SIG-M5 (cell line): ENCODE data around the gene TBC1D22B.

Experiments used
- DNase-seq: peaks from one replicate; lab custom pipeline; 2025; lab: John Stamatoyannopoulos, UW

TBC1D22B gene

DNA sequence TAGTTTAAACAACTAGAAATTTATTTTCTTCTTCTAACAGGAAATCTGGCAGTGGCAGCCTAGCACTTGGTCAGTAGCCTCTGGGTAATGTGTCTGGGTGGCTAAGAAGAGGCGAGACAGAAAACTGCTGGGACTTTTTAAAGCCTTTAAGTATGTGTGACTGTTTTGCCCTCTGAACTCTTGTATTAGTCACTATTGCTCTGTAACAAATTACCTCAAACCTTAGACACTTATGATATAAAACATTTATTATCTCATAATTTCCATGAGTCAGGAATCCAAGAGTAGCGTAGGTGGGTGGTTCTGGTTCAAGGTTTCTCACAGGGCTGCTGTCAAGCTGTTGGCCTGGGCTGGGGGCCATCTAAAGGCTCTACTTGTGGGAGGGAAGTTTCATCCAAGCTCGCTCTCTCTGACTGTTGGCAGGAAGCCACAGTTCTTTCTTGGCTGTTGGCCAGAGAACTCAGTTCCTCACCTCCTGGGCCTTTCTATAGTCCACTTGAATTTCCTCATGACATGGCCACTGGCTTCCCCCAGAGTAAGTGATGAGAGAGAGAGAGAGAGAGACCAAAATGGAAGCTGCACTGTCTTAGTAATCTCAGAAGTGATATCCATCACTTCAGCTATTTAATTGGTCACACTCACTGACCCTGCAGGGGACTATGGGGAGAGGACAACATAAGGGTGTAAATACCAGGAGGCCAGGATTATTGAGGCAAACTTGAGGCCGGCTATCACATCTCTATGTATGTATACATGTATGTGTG lies 17.4 kb upstream of the TBC1D22B start:
- DNase-seq, result no peak

DNA sequence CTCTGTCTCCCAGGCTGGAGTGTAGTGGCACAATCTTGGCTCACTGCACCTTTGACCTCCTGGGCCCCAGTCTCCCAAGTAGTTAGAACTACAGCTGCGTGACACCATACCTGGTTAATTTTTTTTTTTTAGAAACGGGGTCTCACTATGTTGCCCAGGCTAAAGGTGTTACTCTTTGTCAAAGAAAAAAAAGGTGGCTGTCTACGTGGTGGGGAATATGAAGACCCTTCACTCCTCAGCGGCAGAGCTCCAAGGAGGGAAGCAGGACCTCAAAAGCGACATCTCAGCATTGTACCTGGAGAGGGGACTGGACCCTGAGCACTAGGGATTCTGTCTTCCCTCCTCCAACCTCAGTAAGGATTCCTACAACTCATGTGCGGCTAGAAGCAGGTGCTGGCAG lies 16.4 kb upstream of the TBC1D22B start:
- DNase-seq, result no peak

DNA sequence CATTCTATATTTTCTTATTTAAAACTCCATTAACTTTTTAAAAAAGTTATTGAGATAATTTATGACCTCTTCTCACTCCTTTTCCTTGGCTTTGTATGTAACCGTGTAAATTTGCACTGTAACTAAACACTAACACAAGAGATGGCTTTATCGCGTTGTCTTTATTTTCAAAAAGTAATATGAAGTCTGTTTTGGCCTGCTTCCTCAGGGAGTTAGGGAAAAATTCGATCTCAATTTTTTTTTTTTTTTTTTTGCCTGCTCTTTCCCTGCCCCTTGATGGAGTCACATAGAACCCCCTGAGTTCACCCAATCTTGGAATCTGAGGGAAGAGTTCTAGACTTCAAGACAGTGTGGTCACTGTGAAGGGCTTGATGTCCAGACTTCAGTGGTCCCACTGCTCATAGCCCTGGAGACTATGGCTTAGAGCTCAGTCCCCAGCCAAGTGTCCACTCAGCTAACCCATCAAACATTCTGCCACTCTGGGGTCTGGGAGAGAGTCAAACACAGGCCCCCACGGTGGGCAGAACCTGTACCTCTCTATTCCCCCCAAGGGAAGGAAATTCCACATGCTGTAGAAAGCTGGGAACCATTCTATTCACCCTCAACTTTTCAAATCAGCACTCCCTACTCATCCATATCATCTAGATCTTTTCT lies 15.7 kb upstream of the TBC1D22B start:
- no peak for DNase-seq

DNA sequence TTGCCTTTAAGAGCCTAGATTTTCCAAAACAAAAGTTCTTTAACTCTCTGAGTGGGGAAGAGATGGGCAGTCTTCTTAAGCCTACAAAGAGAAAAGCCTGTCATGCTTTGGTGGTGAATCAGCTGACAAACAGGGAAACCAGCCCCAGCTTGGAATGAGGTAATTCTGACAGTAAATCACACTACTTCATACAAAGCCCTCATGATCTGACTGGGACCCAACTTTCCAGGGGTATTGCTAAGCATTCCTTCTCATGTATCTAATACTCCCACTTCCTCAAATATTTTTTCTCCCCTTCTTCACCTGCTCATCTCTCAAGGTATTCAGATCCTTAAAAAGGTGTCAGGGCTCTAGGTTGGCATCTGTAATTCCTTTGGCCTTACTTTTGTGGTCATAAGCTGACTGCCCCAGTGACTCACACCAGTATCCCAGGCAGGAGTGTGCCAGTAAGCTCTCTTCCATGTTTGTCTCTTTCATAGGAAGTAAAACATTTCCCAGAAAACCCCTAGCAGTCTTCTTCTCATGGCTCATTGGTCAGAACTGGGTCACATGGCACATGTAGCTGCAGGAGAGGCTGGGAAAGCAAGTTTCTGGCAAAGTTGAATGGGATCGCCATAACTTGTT lies 15.0 kb upstream of the TBC1D22B start:
- DNase-seq, result no peak

DNA sequence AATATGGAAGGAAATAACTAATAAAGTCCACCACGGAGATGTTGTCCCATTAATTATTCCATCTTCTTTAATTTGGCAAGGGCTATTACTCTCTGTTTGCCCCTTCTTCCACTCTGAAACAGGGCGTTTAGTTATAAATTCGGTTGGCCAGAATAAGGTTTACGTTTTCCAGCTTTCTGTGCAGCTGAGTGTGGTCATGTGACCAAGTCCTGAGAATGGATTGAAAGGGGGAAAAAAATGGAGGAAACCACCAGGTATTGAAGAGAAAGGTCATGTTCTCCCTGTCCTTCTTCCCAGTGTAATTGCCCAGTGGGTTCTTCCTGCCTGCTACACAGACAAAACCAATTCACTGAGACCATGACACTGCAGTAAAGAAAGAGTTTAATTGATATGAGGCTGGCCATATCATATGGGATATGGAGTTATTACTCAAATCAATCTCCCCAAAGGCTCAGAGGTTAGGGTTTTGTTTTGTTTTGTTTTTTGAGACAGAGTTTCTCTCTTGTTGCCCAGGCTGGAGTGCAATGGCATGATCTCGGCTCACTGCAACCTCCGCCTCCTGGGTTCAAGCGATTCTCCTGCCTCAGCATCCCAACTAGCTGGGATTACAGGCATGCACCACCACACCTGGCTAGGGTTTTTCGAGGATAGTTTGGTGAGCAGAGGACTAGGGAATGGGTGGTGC lies 14.3 kb upstream of the TBC1D22B start:
- no peak for DNase-seq

DNA sequence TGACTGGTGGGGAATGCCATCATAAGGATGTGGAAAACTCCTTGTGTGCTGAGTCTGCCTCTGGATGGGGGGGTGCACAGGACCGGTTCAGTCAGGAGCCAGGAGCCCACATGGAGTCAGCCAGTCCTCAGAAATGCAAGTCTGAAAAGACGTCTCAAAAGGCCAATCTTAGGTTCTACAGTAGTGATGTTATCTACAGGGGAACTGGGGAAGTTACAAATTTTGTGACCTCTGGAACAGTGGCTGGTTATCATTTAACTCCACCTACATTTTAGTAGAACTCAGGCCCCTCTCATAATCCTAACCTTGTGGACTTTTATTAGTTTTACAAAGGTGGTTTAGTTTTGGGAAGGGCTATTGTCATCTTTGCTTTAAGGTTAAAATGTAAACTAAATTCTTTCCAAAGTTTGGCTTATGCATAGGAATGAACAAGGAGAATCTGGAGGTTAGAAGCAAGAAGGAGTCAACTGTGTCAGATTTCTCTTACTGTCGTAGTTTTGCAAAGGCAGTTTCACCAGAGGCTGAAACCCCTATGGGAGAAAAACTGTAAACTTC lies 13.7 kb upstream of the TBC1D22B start:
- no peak for DNase-seq

DNA sequence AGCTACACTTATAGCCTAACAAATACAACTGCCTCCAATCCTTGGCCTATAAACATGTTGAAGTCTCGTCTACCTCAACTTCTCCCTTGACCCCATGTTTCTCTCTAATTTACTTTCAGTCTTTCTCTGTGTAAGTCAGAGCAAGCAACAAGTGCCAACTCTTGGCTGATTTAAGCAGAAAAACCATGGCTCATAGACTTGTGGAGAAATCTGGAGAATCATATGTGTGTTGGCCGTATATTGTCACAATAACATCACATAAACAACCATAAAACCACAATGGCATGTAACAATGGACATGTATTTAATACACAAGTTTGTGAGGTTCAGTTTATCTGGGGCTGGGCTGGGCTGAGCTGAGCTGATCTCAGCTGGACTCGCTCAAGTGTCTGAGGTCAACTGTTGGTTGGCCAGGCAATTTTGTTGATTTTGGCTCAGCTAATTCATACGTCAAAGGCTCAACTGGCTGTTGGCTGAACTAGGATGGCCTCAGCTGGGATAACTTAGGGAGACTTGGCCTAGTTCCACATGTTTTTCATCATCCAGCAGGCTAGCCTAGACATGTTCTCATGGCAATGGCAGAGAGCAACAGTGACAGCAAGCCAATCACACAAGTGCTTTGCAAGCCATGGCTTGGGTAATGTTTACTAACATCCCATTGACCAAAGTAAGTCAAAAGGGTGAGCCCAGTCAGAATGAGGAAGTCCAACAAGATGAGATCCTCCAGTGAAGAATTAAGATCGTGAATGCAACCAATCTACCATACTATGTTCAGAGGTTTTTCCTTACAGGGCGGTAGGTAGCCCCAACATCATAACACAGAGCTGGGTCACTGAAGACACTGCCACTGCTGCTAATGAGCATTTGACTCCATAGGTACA lies 12.9 kb upstream of the TBC1D22B start:
- no peak for DNase-seq

DNA sequence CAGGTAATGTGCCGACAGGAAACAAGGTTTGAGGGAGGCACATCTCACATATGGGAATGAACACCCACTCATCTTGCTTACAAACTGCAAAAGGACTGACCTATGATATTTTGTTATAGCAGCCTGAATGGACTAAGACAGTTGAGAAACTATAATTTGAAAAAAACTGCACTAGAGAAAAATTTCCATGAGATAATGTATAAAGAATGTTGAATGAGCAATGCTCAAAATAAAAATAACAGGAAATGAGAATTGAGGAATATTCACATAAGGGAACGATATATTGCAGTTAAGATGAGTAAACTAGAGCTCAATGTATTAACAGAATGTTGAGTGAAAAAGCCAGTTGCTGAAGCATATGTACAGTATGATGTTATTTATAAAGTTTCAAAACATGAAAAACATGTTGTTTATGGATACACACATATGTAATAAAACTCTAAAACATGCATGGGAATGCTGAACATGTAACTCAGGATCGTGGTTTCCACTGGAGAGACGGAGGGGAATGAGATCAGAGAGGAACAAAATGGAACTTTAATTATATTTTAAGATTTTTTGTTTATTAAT lies 6.3 kb upstream of the TBC1D22B start:
- no peak for DNase-seq

DNA sequence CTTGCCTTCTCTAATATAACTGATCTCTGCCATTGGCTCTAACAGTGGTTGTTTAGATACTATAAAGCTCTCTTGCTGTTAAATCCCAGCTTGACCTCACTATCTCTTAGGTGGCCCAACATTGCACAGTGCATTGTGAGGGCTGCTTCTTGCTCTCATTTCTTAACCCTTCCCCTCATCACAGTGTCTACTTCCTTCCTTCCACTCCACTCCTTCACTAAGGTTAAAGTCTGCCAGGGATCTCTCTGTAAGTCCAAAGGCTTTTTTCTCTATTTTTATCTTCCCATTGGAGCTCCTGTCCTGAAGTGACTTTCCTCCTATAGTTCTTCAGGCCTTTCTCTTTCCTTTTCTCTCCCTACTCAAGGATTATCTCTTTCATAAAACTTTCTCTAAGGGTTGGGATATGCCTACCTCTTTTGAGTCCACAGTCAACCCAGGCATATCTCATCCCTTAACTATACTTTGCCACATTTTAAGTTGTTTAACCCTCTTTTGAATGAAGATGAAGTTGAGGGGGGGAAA lies 4.0 kb upstream of the TBC1D22B start:
- no peak for DNase-seq

DNA sequence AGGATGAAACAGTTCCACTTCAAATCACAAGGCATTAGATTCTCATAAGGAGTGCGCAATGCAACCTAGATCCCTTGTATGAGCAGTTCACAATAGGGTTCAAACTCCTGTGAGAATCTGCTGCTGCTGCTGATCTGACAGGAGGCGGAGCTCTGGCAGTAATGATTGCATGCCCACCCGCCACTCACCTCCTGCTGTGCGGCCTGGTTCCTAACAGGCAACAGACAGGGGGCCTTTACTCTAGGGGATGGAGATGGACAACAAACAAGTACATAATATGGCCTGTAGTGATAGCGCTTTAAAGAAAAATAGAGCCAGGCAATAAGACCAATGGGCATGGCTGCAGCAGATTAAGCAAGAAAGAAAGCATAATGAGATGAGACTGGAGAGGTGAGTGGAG lies 2.7 kb upstream of the TBC1D22B start:
- no peak for DNase-seq

DNA sequence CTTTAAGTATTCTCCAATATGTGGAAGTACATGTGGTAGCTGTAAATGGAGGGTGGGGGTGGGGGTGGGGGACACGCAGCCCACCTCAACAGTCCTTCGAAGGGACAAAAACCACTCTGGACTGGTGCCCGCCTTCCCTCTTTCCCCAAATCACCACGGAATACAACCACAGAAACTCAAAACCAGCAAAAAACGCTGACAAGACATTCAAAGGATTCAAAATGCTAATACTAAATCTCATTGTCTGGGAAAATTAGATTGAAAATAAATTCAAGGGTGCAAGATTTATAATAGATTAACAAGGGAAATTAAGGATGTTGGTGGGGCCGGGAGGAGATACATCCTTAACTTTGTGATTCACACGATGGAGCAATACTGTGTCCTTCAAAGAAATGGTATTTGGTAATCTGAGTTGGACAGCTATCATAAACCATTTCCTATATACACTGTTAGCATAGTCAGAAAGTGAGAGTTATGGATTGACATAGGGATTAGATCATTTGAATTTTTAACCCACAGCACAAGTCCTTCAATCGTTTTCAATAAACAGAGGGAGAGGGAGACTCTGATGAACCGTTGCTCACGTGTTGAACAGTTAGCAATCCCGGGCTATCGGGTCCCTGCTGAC lies 766 bp upstream of the TBC1D22B start:
- DNase-seq, result no peak

DNA sequence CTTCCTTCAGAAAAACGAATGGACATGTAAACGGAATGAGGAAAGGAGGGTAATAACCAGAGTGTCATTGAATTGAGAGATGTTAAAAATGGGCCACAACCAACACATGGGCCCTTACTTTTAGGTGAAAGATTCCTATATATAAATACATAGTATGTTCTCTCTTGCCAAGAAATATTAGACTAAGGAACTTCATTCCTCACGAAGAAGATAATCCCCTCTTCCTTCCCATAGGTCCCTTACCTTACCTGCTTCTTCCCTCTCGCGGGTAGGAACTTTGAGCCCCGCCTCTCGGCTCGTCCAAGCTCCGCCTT lies 295 bp upstream of the TBC1D22B start:
- no peak for DNase-seq

DNA sequence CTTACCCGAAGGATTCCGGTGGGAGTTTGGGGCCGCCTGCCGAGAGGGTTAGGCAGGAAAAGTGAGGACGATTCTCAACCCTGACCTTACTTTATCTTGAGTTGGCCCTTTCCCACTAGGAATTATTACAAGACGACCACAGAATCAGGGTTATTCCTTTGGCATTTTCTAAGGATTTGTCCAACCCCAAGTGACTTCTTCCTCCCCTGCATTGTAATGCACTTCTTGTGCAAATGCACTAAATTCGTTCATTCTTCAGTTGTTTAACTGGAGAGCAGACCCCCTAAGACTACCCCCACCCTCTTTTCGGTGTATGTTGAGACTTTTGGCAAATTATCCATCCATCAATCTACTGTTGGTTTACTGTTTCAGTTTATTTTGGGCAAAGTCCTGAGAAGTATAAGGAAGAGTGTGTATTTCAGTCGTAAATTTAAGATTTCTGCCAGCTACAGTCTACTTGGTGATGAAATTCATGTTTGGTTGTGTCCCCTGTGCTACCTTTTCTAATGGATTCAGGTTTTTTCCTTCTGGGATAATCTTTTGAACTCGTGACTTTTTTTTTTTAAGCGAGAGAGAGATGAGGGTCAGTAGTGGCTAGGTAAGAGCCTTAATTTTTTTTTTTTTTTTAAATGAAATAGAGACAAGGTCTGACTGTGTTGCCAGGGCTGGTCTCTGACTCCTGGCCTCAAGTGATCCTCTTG lies 983 bp downstream of the TBC1D22B start:
- DNase-seq, result no peak

DNA sequence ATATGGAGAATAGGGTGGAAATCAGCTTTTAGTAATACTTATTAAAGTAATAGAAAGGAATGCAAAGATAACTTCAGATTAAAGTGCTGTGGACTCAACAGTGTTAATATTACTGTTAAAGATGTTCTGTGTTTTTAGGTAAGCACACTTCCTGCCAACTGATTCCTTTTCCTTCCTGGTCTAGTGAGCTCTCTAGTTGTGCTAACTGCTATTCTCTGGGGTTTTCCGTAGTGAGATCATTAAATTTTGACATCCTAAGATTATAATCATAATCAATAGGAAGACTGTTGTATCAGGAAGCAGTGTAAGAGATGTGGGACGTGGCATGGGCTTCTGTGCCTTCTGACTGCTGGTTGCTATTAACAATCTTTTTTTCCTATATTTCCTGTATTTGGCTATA lies 1.6 kb downstream of the TBC1D22B start:
- no peak for DNase-seq

DNA sequence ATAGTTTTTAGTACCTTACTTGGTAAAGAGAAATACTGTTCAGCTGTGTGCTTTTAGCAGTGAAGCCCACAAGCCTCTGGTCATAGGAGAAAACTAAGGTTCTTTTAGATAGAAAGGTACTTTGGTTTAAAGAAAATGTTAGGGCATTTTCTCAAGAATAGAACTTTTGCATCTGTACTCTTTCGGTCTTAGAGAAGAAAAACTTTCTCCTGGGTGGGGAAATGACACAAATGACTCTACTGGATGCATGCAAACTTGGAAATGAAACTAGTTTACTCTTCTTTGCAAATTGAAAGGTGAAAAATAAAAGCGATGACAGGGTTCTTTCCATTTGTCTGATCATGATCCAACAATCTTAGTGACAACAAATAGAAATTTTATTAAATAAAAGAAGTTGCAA lies 2.5 kb downstream of the TBC1D22B start:
- DNase-seq, result no peak

DNA sequence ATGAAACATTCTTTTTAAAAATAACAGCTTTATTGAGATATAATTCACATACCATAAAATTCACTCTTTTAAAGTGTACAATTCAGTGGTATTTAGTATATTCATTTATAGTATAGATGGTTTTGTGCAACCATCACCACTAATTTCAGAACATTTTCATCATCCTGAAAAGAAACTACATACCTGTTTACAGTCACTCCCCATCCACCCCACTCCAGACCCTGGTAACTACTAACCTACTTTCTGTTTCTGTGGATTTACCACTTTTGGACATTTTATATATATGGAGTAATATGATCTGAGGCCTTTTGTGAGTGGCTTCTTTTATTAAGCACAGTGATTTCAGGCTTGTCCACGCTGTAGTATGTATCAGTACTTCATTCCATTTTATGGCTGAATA lies 2.9 kb downstream of the TBC1D22B start:
- no peak for DNase-seq

DNA sequence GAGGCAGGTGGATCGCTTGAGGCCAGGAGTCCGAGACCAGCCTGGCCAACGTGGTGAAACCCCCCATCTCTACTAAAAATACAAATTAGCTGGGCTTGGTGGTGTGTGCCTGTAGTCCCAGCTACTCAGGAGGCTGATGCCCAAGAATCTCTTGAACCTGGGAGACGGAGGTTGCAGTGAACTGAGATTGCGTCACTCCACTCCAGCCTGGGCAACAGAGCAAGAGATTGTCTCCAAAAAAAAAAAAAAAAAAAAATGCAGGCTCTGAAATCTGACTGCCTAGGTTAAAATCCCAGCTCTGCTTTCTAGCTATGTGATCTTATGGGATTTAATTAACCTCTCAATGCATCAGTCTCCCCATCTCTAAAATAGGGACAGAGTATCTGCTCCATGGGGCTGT lies 3.6 kb downstream of the TBC1D22B start:
- DNase-seq, result no peak

DNA sequence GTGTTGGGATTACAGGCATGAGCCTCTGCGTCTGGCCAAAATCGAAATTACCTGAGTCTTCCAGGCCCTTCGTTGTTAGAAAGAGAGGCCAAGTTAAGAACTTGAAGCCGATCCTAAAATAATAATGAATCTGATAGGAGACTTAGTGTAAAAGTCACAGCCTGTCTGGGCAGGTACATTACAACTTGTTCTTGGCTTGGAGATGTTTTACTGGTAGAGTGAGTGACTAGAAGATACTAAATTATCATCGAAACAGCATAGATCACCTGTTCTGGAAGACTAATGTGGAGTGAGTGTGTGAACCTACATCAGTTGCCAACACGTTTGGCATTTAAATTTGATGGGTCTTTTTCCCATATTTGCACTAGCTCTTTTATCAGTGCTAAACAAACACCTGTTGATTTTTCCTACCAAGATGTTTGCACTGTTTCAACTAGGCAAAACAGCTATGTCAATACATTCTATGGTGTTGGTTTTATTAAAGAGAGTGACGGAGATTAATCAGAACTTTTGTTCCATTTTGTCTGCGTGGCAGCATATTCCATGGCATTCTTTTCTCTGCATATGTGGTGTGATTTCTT lies 5.0 kb downstream of the TBC1D22B start:
- no peak for DNase-seq

DNA sequence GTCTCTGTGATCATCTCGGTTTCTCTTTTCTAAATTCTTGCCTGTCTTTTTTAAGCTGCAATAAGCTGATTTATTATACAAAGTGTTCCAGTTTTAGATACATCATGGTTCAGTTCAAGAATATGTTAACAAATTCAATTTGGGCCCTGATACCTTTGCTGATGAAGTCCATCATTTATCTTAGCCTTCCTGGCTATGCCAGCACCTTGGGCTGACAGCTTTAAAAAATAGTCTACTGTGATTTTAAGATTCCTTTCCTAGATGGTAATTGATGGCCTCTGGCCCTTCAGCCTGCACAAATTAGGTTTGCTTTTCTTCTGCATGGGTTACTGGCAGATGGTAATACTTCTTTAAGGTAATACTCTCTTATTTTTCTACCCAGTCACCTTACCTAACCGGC lies 7.4 kb downstream of the TBC1D22B start:
- DNase-seq, result no peak

DNA sequence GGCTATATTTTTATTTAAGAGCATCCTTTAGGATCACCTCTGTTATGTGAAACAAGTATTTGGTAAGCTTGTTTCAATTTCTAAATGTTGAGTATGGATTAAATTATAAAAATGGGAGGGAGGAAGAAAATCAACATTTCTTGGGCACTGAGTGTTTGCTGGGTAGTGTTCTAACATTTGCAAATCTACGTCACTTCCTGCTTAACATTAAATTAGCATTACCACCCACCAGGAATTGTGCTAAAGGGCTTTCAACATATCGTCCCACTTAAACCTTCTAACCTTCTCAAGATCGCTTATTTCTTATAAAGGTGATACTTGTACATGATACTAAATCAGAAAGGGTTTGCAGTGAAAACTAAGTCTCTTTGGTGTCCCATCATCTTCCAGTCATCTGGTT lies 8.3 kb downstream of the TBC1D22B start:
- no peak for DNase-seq
